Pulmonary artery endothelial cell (primary cell): ENCODE results near the gene SPECC1L. TPM values are rescaled to one million over a fixed set of nuclear protein-coding genes. Genes with fewer than 3 reads are reported as not detected.

Experiments
- DNase-seq: peaks from one replicate; pipeline ENCODE4 v3.0.0-alpha.2; 2011; ENCODE audit warnings: low read depth, low spot score
- total RNA-seq: library from RNA; depleted of rRNA; stranded (reverse); fragments of >200 nt; gene quantifications from 2 replicates; pipeline ENCODE4 v1.2.3, GENCODE V29; 2014

SPECC1L gene
- total RNA-seq, 1 donor from 2014 or later = 42.0 TPM

DNA sequence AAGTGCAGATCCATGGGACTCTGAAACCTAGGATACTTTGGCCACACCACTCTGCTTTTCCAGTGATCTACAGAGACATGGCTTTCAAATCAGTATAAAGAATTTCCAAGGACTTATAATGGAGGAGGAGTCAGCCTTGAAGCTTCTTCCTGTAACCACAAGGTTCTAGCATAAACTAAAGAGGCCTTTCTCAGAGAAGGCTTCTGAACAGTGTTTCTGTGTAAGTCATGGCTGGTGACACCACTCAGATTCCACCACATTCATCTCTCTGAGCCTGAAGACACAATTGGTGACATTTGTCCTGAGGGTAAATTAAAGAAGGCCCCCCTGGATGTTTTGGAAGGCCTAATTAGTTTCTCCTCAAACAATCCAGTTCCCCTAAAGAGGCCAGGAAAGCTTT, 127.8 kb downstream of the SPECC1L start:
- DNase-seq = no peak

DNA sequence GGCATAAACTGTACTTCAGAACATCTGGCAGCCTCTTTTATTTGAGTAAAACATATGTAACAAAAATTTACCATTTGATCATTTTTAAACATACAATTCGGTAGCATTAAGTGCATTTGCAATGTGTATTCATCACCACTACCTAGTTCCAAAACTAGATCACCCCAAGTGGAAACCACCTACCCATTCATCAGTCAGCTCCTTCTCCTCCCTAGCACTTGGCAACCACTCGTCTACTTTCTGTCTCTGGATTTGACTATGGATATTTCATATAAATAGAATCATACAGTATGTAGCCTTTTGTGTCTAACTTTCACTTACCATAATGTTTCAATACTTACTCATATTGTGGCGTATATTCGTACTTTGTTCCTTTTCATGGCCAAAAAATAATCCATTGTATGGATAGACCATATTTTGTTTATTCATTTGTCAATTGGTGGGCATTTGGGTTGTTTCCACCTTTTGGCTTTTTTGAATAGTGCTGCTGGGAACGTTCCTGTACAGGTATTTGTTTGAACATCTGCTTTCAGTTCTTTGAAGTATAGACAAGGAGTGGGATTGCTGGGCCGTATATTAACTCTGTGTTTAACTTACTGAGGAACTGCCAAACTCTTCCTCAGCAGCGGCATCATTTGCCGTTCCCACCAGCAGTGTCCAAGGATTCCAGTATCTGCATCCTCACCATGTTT, 129.5 kb downstream of the SPECC1L start:
- DNase-seq = no peak

DNA sequence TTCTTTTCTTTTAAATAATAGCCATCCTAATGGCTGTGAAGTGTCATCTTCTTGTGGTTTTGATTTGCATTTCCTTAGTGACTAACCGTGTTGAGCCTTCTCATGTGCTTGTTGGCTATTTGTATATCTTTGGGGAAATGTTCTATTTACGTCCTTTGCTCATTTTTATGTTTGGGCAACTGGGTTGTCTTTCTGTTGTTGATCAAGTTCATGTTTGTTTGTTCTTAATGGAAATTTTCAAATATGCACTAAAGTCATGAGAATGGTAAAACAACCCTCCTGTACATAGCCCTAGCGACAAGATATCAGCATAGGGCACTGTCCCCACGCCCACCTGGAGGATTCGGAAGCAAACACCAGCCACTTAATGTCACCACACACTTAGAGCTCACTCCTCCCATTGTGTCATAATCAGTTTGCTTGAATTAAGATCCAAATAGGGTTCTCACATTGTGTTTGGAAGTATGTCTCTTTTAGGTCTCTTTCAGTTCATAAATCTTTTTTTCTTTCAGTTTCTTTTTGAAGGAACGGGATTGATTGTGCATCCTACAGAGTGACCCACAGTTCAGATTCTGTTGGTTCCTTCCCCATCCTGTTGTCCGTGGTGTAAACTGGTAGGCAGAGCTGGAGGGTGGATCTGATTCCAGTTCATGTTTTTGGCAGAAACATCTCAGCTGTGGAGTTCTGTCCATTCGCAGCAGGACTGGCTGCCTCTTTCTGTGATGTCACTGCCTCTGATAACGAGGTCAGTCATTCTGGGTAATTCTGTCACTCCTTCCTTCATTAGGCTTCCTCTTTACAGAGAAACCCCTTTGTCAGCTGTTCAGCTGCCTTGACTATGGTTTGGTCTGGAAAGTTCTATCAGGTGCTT, 130.3 kb downstream of the SPECC1L start:
- no peak for DNase-seq

DNA sequence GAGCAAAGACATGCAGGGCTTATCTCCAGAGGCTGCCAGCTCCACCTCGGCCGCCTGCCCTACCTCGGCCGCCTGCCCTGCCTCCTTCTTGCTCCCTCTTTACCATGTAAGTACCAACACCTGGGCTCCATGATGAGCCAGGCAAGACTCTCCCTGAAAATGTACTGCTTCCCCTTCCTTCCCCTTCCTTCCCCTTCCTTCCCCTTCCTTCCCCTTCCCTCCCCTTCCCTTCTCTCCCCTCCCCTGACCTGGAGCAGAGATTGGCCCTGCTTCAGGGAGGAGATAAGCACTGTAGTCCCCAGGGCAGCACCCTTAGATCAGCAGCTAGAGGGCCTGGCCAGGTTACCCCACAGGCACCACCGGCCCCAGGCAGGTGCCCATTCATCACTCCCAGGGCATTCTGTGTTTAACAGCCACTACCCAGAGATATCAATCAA, 131.3 kb downstream of the SPECC1L start:
- no peak for DNase-seq

DNA sequence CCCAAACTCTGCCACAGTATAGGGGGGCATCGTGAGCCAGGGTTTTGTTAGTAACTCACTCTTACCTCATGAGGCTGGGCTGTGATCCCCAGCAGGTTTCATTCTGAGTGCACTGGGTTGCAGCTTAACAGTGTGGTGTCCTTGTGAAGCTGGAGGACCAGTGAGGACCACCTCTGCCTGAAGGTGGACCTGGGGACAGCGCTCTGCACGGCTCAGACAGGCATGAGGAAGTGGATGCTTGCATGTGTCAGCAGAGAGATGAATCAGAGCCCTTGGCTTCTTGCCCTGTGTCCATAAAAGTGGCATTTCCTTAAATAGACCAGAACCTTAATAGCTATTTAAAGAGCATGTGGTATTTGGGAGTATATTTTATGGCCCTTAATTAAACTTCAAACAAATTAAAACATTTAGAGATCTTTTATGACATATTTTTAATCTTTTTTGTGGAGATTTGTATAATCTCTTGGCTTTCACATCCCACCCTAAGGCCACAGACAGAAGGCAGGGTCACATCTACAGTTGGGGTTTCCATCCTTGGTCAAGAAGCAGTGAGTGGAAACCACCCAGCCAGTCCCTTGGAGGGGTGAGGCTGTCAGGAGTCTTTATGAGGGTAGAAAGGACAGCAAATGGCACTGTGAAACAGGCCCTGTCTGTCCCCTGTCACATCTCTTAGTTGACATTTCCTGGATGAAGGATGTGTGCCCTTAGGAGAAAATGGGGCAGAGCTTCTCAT, 132.0 kb downstream of the SPECC1L start:
- DNase-seq = peak; percentile 86

DNA sequence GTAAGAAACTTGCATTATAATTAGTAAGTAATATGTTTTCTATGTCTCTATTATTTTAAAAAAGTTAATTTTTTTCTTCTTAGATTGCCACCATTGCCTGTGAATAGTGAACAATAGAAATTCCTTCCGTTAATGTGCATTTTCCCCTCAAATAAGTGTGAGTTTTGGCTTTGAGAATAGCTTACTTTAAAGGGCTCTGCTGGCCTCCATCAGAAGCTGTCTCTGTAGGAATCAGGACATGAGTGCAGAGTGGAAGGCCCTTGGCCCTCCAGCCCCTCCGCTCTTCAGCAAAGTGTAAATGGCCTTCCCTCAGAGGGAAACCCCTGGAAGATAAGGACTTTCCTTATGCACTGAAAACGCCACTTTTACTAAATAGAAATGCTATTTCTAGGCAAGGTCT, 132.7 kb downstream of the SPECC1L start:
- DNase-seq = no peak

DNA sequence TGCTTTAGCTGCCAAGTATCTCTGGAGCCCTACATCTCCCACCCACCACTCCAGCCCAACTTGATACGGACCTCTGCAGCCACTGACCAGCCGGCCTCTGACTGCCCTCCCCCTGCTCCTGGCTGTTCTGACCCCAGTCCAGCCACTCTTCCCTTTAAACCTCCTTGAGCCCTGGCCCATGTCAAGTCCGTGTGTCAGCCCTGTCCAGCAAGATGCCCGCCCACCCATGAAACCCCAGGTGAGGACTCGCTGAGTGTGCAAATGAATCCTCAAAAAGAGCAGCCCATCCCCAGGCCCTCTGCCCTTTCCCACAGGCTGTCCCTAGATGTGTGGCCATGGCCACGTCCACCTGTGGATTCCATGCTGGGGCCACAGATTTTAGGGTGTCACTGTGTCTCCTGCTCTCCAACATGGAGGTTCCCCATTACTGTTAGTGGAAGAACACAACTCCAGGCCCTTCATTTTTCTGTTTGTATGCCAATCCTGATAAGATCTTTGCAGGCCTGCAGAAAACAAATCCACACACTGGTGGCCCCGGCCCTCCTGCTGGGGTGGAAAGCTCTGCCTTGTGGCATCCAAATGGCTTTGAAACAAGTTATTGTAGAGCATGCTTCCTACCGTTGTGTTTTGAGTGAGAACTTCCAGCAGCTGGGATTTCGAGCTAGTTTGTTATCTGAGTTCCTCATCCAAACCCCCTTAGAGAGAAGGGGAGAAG, 134.1 kb downstream of the SPECC1L start:
- no peak for DNase-seq

DNA sequence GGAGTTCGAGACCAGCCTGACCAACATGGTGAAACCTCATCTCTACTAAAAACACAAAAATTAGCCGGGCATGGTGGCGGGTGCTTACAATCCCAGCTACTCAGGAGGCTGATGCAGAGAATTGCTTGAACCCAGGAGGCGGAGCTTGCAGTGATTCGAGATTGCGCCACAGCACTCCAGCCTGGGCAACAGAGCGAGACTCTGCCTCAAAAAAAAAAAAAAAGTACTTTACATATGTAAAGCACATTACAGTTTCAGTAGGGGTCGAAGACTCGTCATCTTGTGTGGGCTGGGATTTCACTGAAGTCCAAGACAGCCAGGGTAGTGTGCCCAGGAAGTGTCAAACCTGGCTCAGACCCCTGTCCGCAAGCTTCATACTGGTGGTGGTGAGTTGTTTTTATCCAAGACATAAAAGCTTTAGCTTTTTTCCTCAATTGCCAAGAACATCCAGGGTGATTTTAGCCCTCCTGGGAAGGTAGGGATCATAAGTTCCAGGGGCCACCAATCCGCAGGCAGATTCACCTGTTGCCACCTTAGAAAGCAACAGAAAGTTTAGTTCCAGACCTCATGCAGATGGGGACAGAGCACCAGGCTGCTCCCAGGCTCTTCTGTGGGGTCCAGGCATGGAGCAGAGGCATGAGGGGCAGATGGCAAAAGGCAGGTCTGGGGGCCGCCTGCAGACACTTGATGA, 135.1 kb downstream of the SPECC1L start:
- no peak for DNase-seq

DNA sequence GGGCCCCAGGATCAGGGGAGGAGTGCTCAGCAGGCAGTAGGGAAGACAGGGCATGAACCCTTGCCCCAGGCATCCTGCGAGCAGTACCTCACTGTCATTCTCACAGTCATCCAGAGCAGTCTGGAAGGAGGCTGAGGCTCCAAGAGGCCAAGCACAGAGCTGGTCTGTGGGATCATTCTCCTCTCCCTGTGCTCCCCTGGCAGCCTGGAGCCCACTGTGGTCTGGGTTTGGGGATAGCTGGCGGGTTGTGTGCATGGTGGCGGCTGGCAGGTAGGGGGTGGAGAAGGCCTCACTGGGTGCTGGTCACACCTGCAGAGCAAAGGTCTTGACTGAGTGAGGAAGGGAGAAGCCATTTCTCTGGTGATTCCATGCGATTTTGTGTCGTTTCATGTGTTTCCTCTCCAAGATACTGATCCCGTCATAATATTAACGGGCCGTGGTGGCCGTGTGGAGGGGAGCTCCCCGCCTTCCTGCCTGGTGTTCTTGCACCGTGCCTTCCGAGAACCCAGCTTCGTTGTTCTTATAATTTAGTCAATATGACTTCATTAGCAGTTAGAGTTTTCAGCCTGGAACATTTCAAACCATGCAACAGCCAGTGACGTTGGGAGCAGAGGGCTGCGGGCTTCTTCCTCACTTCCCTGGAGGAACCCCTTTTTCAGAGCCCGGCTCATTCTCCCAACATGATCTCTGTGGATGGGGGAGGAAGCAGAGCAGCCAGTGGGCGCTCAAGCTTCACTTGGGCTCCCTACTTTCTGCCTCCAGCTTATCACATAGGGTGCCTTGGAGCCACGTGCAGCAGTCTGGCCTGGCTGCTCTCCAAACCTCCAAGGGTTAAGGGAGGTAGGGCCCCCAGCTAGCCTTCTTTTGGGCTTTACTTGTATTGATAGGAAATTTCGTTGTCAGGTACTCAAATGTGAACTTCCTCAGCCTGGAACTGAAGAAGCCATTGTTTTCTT, 136.0 kb downstream of the SPECC1L start:
- DNase-seq = no peak

DNA sequence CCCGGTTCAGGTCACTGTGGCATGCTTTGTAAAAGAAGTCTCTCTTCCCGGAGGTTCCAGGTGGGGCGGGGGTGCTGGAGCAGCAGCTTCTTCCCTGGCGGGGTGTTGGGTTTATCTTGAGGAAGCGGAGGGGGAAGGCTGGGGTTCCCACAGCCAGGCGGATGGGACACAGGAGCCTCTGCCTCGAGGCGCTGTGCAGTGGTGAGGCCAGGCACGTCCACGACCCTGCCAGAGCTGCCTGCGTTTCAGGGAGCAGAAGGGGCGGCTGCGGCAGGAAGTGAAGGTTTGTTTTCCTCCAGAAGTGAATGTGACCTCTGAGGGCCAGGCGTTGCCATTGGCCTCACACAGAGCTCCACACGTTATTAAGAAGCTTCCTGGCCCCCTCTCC, 136.6 kb downstream of the SPECC1L start:
- no peak for DNase-seq

DNA sequence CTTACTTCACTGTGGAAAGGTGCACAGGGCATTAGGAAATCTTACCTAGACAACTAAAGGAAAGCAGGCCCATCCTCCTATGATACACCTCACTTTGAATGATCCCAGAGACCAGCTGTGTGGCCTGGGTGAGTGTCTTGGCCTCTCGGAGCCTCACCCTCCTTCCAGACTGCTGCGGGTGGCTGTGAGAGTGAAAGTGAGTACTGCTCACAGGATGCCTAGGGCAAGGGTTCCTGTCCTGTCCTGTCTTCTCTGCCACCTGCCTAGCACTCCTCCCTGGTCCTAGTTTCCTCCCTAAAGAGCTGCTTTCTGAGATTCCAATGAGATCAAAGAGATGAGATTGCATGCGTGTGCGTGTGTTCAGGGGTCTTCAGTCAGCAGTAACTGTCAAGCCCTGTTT, 137.3 kb downstream of the SPECC1L start:
- DNase-seq = no peak

DNA sequence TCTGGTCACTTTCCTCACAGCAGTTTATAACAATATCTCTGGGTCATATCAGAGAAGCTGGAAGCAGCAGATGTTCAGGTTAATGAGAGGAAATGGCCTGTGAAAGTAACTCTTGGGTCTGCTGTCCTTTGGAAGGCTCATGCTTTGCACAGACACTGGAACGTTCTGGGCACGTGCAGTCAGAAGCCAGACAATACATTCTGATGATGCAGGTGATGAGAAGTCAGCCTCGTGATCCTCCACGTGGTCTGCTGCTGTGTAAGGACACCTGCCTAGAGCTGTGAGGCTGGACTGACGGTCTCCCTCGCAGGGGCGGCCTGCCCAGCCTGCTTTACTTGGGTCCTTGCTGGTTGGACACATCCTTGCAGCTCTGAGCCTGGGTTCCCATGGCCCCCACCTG, 138.0 kb downstream of the SPECC1L start:
- no peak for DNase-seq

DNA sequence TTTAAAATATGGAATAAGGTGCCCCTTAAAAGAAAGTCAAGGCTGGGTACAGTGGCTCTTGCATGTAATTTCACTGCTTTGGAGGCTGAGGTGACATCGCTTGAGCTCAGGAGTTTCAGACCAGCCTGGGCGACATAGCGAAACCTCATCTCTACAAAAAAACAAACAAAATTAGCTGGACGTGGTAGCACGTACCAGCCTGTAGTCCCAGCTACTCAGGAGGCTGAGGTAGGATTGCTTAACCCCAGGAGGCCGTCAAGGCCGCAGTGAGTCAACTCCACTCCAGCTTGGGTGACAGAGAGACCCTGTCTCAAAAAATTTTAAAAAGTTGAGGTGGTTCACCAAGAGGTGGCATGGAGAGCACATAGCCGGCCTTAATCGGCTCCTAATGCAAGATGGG, 139.1 kb downstream of the SPECC1L start:
- no peak for DNase-seq

DNA sequence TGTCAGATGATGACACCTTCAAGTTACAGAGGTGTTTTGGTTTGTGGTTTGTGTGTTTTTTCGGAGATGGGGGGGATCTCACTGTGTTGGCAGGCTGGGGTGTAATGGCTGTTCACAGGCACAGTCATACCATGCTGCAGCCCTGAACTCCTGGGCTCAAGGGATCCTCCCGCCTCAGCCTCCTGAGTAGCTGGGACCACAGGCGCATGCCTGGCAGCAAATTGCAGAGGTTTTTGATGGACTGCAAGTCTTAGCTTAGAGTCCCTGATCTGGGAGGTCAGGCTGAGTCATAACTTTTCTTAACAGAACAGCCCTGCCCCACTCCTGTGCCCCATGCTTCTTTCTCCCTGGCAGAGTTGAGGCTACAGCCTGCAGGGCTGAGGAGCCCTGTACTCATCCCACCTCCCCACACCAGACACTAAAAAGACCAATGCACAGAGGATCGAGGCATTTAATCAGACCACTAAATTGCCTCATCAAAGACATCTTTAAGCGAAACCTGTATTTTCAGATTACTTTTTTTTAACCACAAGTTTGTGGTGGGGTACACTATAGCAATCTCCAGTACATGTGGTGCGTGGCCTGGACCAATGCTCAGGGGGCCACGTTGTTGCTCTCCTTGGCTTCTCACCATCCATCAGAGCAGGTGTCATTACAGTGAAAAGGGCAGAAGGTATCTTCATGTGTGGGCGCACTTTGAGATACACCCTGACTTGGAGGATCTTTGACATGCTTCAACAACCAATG, 139.7 kb downstream of the SPECC1L start:
- no peak for DNase-seq

DNA sequence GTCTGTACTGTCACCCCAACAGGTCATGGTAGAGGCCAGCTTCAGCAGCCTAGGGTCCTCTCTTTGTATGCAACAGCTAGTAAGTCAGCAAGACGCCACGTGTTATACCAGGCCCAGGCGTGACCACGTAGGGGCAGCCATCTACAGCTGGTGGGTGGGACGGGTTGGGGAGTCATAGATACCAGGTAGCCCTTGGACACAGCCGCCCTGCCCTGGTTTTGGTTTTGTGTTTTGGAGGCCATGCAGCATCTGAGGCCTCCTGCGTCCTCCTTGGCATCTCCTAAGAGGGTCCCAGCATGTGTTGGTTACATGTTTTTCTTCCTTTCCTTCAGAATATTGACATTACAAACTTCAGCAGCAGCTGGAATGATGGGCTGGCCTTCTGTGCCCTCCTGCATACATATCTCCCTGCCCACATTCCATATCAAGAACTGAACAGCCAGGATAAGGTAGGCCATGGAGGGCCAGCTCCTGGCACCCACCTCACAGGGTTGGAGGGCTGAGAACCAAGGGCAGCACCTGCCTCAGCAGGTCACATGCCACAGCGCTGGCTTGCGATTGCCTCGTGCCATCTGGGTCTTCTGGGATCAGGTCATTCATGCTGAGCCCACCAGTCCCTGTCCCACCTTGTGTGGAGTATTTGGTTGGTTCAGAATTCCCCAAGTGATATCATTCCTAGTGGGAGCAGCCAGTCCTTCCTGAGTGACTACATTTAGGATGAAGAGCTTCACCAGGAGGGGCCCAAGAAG, 140.8 kb downstream of the SPECC1L start:
- no peak for DNase-seq

DNA sequence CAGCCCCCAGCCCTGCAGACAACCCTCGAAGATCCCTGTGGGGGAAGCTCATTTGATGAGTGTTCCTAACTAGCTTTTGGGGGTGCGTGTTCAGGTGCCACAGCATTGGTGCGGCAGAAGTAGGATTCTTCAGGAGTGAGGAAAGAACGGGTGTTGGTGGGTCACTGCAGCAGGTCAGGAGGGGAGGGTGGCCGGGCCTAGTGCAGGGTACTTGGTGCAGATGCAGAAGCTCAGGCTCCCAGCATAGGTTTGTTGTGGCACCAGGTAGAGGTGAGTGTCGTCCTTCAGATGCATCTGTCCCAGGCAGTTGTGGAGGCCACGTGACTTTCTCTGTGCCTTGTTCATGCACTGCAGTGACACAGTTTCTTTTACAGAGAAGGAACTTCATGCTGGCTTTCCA, 141.6 kb downstream of the SPECC1L start:
- DNase-seq = no peak

DNA sequence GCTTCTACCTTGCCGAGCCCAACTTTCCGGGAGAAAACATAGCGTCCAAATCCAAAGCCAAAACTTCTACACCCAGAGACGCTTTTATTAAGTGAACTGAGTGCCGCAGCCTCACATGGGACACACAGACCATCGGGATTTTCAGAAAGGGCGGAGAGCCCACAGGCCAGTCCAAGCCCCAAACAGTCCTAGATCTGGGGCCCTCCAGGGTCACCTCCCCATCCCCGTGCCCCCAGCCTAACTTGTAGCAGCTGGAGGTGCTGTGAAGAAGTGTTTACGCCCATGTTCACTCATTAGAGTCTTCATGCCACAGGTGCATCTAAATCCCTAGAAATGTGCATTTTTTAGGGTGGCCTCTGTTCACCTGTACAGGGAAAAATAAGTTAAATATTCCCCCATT, 142.6 kb downstream of the SPECC1L start:
- no peak for DNase-seq

DNA sequence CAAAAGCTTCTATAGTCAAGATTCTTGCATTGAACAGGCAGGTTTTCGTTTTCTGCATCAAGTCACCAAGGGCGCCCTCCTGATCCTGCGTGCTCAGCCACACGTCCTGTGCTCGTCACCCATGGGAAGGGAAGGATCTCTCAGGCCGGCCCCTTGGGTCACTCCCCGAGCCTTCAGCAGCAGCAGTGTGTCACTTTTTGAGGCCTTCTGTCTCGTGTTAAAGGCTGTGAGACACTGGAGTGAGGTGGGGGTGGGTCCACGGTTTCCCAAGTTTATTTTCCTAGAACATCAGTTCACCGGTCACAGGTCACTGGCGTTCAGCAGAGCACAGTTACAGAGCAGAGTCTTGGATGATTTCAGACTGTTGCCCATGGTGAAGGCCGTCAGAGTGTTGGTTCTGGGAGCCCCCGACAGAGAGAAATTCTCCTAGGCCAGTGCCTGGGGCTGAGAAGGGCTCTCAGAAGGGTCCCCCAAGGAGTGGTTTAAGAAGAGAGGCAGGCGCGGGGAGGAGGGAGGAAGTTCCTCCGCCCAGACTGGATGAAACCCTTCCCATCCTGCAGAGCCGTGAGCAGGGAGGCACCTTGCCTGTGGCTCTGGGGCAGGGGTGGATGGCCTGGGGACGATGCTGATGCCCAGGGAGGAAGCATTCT, 143.2 kb downstream of the SPECC1L start:
- no peak for DNase-seq
